PC-3 (cell line): ENCODE measurements around the gene AFF2.

Source experiments
- EZH2 ChIP-seq: fragments of 300-600 bp; sonication (generic); IDR thresholded peaks from one replicate; pipeline ENCODE4 v1.6.1; 2017; ENCODE audit warnings: antibody characterized with exemption, mild to moderate bottlenecking, low read length; ENCODE audit not compliant: unreplicated experiment
- TF ChIP-seq, protein P1 (sequence below): fragments of 300-600 bp; sonication (generic); conservative IDR thresholded peaks from 2 replicates; pipeline ENCODE4 v1.5.1; 2017; ENCODE audit warnings: antibody characterized with exemption, low read depth, mild to moderate bottlenecking, low read length

DNA sequence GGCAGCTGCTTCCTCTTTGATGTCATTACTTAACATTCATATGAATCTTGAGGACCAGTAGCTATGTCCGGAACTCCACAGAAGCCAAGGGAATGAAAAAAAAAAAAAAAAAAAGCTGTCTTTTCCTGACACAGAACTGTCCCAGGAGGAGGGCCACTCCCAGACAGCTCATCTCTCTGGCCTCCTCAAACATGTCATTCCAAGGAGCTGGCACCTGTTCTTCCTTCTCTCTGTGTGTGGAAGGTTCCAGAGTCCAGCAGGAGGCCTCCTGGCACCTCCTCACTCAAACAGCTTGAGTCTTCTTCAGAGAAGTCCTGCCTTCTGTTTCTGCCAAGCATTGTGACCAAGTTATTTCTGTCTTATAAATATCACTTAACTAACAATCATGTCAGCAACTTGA lies 458.5 kb downstream of the AFF2 start:
- TF ChIP-seq, protein P1, sequence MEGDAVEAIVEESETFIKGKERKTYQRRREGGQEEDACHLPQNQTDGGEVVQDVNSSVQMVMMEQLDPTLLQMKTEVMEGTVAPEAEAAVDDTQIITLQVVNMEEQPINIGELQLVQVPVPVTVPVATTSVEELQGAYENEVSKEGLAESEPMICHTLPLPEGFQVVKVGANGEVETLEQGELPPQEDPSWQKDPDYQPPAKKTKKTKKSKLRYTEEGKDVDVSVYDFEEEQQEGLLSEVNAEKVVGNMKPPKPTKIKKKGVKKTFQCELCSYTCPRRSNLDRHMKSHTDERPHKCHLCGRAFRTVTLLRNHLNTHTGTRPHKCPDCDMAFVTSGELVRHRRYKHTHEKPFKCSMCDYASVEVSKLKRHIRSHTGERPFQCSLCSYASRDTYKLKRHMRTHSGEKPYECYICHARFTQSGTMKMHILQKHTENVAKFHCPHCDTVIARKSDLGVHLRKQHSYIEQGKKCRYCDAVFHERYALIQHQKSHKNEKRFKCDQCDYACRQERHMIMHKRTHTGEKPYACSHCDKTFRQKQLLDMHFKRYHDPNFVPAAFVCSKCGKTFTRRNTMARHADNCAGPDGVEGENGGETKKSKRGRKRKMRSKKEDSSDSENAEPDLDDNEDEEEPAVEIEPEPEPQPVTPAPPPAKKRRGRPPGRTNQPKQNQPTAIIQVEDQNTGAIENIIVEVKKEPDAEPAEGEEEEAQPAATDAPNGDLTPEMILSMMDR, result no peak
- no peak for TF ChIP-seq EZH2
